ENCODE measurements around the gene WDR46.

DNA sequence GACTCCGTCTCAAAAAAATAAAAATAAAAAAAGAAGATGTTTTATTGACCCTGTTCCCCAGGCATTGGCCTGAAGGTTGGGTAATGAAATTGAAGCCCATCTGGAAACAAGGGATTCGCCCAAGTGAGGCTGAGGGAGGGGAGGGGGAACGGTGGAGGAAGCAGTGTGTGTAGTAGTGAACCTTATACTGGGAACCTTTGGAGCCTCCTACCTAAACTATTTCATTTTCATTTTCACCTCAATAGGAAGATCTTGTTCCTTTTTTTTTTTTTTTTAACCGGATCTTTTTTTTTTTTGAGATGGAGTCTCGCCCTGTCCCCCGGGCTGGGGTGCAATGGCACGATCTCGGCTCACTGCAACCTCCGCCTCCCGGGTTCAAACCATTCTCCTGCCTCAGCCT is 41.7 kb upstream of the WDR46 start:
- no peak for TF ChIP-seq YY1 (IDR thresholded peaks at IDR 0.05; ENCODE audit: insufficient read depth, insufficient read length)
- TF ChIP-seq SUZ12 (IDR thresholded peaks at IDR 0.05; ENCODE audit: extremely low read depth, insufficient read depth, insufficient read length), result no peak

Data from NT2/D1 (cell line).